Measurements from ENCODE around the gene RPP14.

The RPP14 gene

DNA sequence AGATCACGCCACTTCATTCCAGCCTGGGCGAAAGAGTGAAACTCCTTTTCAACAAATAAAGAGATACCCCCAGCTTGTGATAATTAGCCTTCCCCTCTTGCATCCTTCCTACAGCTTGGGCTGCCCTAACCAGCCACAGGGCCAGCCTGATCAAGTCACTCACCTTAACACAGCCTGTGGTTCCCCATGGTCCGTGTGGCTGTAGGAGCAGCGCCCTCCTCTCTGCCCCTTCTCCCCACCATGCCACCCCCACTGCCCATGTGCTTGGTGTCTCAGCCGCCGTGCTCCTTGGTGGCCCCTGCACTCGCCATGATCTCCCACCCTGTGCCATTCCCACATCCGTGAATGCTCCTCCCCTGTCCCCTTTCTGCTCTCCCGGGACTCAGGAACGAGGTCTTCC lies 13.2 kb upstream of the RPP14 start:
- no peak for DNase-seq

GRCh38 chr3:58293516-58293915 lies 12.5 kb upstream of the RPP14 start:
- DNase-seq, result no peak

GRCh38 chr3:58296269-58296668 lies 9.8 kb upstream of the RPP14 start:
- no peak for DNase-seq

DNA sequence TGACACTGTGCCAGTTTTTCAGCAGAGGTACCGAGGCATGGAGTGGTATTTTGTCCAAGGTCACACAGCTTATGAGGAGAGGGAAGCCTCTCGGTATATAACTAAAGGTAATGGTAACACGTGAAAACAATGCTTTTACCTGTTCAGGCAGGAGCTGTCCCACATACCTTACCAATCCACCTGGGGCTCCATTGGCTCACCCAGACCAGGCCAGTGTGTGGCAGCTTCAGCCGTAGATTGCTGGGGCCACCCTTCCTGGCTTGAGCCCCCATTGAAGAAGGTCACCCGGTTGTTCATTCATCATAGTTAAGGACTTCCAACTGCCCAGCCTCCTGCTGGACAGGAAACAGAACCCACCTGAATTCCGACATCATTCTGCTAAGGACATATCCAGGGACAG lies 9.2 kb upstream of the RPP14 start:
- no peak for DNase-seq

GRCh38 chr3:58298190-58298589 lies 7.9 kb upstream of the RPP14 start:
- no peak for DNase-seq

- no peak for DNase-seq
Observed at GRCh38 chr3:58299075-58299474, 7.0 kb upstream of the RPP14 start.

DNA sequence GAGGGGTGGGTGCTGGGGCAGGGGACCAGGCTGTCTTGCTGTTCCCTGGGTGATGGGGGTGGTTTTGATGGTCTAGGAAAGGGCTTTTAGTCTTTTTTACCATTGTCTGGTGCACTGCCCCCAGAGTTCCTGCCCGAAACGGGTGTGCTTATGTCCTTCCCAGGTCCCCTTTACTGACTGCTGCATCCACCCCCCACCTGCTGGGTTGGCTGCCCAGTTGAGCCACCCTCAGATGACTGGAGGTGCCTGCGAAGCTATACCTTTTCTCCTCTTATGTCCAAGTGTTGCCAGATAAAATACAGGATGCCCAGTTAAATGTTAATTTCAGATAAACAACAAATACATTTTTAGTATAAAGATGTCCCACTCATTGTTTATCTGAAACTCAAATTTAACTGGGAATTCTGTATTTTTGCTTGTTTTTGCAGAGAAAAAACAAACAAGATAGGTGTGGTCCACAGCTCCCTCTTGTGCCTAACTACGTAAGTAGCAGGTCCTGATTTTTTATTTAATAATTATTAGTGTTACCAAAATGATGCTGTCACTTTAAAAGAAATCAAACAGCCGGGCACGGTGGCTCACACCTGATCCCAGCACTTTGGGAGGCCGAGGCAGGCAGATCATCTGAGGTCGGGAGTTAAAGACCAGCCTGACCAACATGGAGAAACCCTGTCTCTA lies 6.1 kb upstream of the RPP14 start:
- no peak for DNase-seq

DNA sequence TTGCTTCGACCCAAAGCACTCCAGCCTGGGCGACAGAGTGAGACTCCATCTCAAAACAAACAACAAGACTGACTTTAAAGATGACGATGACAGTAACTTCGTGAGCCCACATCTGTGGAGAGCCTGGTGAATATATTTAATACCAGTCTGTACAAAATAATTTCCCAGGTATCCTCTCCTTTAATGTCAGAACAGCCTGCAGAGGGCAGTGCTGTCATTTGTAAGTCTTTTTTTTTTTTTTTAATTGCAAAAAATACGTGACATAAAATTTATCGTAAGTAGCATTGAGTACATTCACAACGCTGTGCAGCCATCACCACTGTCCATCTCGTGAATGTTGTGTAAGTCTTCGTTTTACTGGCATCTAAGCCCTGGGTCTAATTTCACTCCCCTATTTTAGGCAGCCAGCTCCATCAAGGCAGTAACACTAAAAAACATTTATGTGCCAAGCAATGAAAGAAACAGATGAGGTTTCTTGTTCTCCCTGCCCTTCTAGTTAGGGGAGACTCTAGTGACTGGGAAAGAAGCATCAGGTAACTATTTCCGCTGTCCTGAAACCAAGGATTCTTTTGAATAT lies 1.7 kb downstream of the RPP14 start:
- peak; percentile 35 to 39 for DNase-seq

- DNase-seq, result no peak
Observed at GRCh38 chr3:58308728-58309127, 2.7 kb downstream of the RPP14 start.

- no peak for DNase-seq
Observed at GRCh38 chr3:58317811-58318210, 11.8 kb downstream of the RPP14 start.

- no peak for DNase-seq
Observed at GRCh38 chr3:58321791-58322190, 15.7 kb downstream of the RPP14 start.

DNA sequence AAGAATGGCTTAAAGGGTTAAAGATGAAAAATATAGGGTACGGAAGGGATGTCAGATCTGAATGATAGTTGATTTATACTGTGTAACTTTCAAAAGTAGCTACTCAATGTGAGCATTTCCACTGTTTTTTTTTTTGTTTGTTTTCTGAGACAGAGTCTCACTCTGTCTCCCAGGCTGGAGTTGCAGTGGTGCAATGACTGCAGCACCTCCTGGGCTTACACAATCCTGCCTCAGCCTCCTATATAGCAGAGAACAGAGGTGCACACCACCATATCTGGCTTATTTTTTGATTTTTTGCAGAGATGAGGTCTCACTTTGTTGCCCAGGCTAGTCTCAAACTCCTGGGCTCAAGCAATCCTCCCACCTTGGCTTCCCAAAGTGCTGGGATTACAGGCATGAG lies 16.7 kb downstream of the RPP14 start:
- no peak for DNase-seq

DNA sequence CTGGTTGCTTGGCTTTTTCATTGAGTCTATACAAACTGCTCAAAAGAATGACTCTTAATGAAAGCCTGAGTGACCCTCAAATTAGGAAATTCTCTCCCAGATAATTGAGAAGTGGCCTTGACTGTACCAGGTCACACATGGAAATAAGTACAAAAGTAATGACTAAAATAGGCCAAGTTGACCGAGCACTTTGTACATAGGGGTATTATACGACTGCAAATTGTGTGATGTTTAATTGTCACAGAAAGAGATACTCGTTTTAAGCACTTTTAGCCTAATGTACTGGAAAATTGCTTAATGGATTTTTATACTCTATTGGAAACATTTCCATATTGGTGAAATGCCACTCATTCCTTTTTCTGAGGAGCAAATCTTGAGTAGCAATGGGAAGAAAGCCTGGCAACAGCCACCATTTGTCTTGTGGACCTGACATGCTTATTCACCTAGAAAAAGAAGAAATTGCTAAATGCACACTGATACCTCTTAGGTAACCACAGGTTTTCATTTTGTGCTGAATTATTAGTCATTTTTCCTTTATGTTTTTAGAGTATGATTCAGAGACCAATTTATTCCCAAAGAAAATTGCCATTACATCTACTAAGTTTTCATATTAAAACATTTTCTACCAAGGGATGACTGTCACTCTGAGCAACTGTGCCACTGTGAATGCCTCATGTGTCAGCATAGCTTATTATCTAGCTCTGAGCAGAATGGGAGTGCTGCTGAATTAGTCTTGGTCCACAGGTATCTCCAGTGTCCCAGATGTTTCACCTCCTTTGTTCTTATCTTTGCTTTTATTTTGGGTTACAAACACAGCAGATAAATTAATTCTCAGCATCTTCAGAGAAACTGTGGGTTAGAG lies 17.7 kb downstream of the RPP14 start:
- DNase-seq, result peak in 1 of 2 experiments; percentile 13

DNA sequence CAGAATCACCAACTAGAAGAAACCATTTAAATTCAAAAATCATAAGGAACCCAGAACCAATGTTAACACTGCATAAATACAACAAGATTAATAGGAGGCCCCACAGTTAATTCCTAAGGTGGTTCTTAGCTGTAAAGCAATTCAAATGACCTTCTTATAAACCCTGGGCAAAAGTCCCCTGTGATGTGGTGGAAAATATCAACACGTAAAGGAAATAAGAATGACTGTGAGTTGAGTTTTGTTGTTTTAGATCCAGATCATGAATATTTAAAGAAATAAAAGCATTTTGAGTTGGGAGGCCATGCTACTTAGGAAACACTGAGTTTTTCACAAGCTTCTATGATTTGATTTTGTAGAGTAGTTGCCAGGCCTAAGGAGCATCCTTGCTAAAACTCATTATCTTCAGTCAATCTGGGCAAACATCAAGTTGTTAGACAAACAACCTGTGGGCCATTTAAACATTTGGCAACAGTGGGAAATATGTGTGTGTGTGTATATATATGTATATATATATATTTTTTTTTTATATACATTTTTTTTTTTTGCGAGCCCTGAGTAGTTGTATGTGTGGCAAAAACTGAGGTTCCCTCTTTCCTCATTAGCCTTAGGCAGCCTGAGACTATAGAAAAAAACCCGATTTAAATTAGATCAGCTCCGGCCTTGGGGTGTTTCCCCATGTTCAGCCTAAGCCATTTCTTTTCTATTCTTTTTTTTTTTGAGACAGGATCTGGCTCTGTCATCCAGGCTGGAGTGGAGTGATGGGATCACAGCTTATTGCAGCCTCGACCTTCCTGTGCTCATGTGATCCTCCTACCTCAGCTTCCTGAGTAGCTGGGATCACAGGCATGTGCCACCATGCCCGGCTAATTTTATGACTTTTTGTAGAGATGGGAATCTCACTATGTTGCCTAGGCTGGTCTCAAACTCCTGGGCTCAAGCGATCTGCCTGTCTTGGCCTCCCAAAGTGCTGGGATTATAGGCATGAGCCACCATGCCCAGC lies 18.6 kb downstream of the RPP14 start:
- no peak for DNase-seq

DNA sequence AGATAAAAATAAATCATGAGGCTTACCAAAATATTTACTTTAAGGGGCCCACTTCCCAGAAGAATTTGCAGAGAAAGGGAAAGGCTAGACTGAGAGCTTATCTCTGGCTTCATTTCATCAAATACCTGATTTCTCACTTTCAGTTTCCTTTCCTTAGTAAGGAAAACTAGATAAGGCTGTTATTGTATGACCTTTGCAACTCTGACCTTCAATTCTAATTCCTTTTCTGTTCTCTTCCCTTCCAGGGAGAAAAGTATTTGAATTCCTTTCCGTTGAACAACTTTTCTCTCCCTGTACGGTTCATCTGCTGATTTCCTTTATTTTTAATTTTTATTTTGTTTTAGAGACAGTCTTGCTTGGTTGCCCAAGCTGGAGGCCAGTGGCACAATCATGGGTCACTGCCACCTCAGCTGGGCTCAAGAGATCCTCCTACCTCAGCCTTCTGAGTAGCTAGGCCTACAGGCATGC lies 19.5 kb downstream of the RPP14 start:
- no peak for DNase-seq

GRCh38 chr3:58326267-58326900 lies 20.3 kb downstream of the RPP14 start:
- DNase-seq, result no peak

- no peak for DNase-seq
Observed at GRCh38 chr3:58329150-58329921, 23.3 kb downstream of the RPP14 start.

GRCh38 chr3:58329922-58330413 lies 23.9 kb downstream of the RPP14 start:
- DNase-seq, result no peak

DNA sequence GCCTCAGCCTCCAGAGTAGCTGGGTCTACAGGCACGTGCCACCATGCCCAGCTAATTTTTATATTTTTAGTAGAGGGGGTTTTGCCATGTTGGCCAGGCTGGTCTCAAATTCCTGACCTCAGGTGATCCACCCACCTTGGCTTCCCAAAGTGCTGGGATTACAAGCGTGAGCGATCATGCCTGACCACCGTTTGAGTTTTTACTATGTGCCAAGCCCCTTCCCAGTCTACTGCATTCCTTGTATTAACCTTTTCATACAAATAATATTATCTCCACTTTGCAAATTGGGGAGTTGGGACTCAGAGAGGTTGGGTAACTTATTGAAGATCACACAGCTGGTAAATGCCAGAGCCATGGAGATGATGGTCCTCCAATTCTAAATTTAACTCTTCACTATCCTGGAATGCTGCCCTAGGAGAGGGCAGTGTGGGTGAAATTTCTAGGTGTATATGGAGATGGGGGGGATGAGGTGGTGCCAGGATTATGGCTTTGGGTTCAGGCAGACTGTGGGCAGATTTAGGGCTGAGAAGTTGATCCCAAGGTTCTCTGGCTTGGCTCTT lies 25.6 kb downstream of the RPP14 start:
- no peak for DNase-seq

GRCh38 chr3:58332575-58333188 lies 26.6 kb downstream of the RPP14 start, which contains the start of gene PXK:
PXK (plus strand) TSS chr3:58332892; CDS start chr3:58332989, 97 bp downstream.
- peak; percentile 73 to 77 for DNase-seq
